HepG2 (cell line): ENCODE results near the gene KIF13A. TPM values are rescaled to one million over a fixed set of nuclear protein-coding genes. Genes with fewer than 3 reads are reported as not detected.

ENCODE experiments used
- ATAC-seq: fragments of 200-7000 bp; cut with Tn5 transposase; 3 replicates; pipeline ENCODE4 v1.9.1; 2020; ENCODE audit warnings: mild to moderate bottlenecking, moderate library complexity
- BruUV-seq: library from RNA; stranded (reverse); fragments of 400-500 nt; replicated peaks from 2 replicates; lab custom pipeline; 2021; lab: Mats Ljungman, UMichigan
- CTCF ChIA-PET: fragments of 300-600 bp; formaldehyde crosslinking; extraction: SDS; loops from one replicate; lab custom pipeline; 2021; ENCODE audit warnings: low total read pairs, inconsistent platforms, low intra/inter-chr PET ratio; lab: Yijun Ruan, JAX
- POLR2A ChIA-PET: fragments of 350-600 bp; sonication (Branson Sonifier 250); formaldehyde crosslinking; loops from one replicate; lab custom pipeline; 2020; ENCODE audit warnings: antibody characterized with exemption, inconsistent platforms; lab: Yijun Ruan, JAX
- DNase-seq: peaks from one replicate; pipeline ENCODE4 v3.0.0-alpha.2; 2015; ENCODE audit warnings: low spot score
- FAIRE-seq: peaks from 3 replicates; lab custom pipeline; 2011; peaks lifted over from hg19 to GRCh38; lab: Jason Lieb, UNC
- H2AFZ ChIP-seq: one replicate; pipeline ENCODE4 v1.6.1; 2011; ENCODE audit warnings: low read length, inconsistent platforms
- H3K27ac ChIP-seq: fragments of 300-600 bp; 3 replicates; pipeline ENCODE4 v1.8.0; 2011; ENCODE audit warnings: mixed run types, mild to moderate bottlenecking, mixed read lengths, low read length, inconsistent platforms; ENCODE audit not compliant: insufficient read depth; ENCODE audit errors: extremely low read length
- H3K27me3 ChIP-seq, 2 experiments: fragments of 200-600 bp in 1 of 2; 2 replicates in 1 of 2; 3 replicates in 1 of 2; pipeline versions ENCODE4 v1.6.0 to v1.8.0; 2011; ENCODE audit warnings: low read length in 2 of 2, mild to moderate bottlenecking in 2 of 2, moderate library complexity in 2 of 2, inconsistent platforms in 1 of 2; ENCODE audit not compliant: insufficient read depth in 2 of 2, control insufficient read depth in 1 of 2
- H3K36me3 ChIP-seq, 2 experiments: fragments of 200-600 bp in 1 of 2; replicated peaks in 1 of 2; 2 replicates in 1 of 2; 3 replicates in 1 of 2; pipeline versions ENCODE4 v1.5.1 to v1.8.0; 2011; ENCODE audit warnings: low read length in 2 of 2, inconsistent platforms in 1 of 2; ENCODE audit not compliant: insufficient read depth in 2 of 2, control insufficient read depth in 1 of 2
- H3K4me1 ChIP-seq: 2 replicates; pipeline ENCODE4 v1.5.1; 2012; ENCODE audit warnings: low read length, inconsistent platforms; ENCODE audit not compliant: insufficient read depth
- H3K4me2 ChIP-seq: 2 replicates; pipeline ENCODE4 v1.6.0; 2011; ENCODE audit warnings: low read depth, low read length, inconsistent platforms
- H3K4me3 ChIP-seq, 3 experiments: fragments of 200-600 bp in 1 of 3; sonication (generic), shearing (Covaris generic) in 1 of 3; replicated peaks in 1 of 3; 2 replicates each; pipeline ENCODE4 v1.5.1; 2011 to 2016; ENCODE audit warnings: low read length in 3 of 3, inconsistent platforms in 2 of 3, low read depth in 2 of 3, mild to moderate bottlenecking in 2 of 3, control low read depth in 1 of 3, mixed read lengths in 1 of 3; ENCODE audit not compliant: insufficient read depth in 1 of 3
- H3K79me2 ChIP-seq: one replicate; pipeline ENCODE4 v1.6.1; 2011; ENCODE audit warnings: low read length, inconsistent platforms; ENCODE audit not compliant: insufficient read depth
- H3K9ac ChIP-seq: 2 replicates; pipeline ENCODE4 v1.6.0; 2011; ENCODE audit warnings: mild to moderate bottlenecking, low read depth, low read length, inconsistent platforms; ENCODE audit not compliant: insufficient read depth
- H3K9me3 ChIP-seq: 2 replicates; pipeline ENCODE4 v1.5.1; 2012; ENCODE audit warnings: mild to moderate bottlenecking, low read length
- H4K20me1 ChIP-seq: 2 replicates; pipeline ENCODE4 v1.6.0; 2011; ENCODE audit warnings: inconsistent platforms, mild to moderate bottlenecking, low read length, moderate library complexity; ENCODE audit not compliant: insufficient read depth
- GABPA ChIP-seq, 2 experiments: IDR thresholded peaks; 2 replicates each; pipeline ENCODE4 v1.6.1; 2011 to 2016; ENCODE audit warnings: low read depth in 2 of 2, low read length in 1 of 2, missing biosample characterization in 1 of 2, missing genetic modification characterization in 1 of 2
- GRHL1 ChIP-seq: sonication (generic); formaldehyde crosslinking; conservative IDR thresholded peaks from 2 replicates; pipeline ENCODE4 v1.8.0; 2022; ENCODE audit warnings: missing genetic modification reagents
- HMG20A ChIP-seq: IDR thresholded peaks from 2 replicates; pipeline ENCODE4 v1.6.1; 2016; ENCODE audit warnings: borderline replicate concordance
- KLF12 ChIP-seq: sonication (generic); formaldehyde crosslinking; IDR thresholded peaks from 2 replicates; pipeline ENCODE4 v1.4.0; 2020; ENCODE audit warnings: missing genetic modification reagents, borderline replicate concordance
- NCOR1 ChIP-seq: fragments of 200-600 bp; sonication (generic); IDR thresholded peaks from 2 replicates; pipeline ENCODE4 v1.7.0; 2017; ENCODE audit warnings: antibody characterized with exemption, low read length, borderline replicate concordance
- POLR2AphosphoS5 ChIP-seq: IDR thresholded peaks from 2 replicates; pipeline ENCODE4 v1.6.1; 2012; ENCODE audit warnings: low read depth, low read length
- REPIN1 ChIP-seq: sonication (generic); formaldehyde crosslinking; IDR thresholded peaks from 2 replicates; pipeline ENCODE4 v1.8.0; 2022; ENCODE audit warnings: missing genetic modification reagents, low read depth, mild to moderate bottlenecking, borderline replicate concordance
- RFX1 ChIP-seq: fragments of 450-650 bp; IDR thresholded peaks from 2 replicates; pipeline ENCODE4 v1.6.1; 2017
- ZKSCAN8 ChIP-seq: IDR thresholded peaks from 2 replicates; pipeline ENCODE4 v1.6.1; 2016; ENCODE audit warnings: borderline replicate concordance, missing genetic modification reagents, missing compliant biosample characterization
- ZNF354B ChIP-seq: sonication (generic); formaldehyde crosslinking; IDR thresholded peaks from 2 replicates; pipeline ENCODE4 v1.8.0; 2022; ENCODE audit warnings: mild to moderate bottlenecking, missing genetic modification reagents
- ZNF598 ChIP-seq: sonication (generic); formaldehyde crosslinking; IDR thresholded peaks from 2 replicates; pipeline ENCODE4 v1.5.1; 2020; ENCODE audit warnings: mild to moderate bottlenecking, missing genetic modification reagents, borderline replicate concordance
- WGBS: methylation state at CpG from one replicate; pipeline ENCODE4 v1.1.6; 2017; ENCODE audit warnings: low lambda C conversion rate; 5-methylcytosine and 5-hydroxymethylcytosine counted together
- in situ Hi-C: cut with HindIII; loops from 2 replicates; pipeline ENCODE4 v1.10.0; 2017; ENCODE audit warnings: low pct_unique_long_range_greater_than_20kb; ENCODE audit not compliant: extremely low pct_ligation_motif_present
- intact Hi-C: fragments of 100-400 bp; cut with micrococcal nuclease; formaldehyde crosslinking; loops from one replicate; pipeline ENCODE4 v1.10.0; 2022; ENCODE audit not compliant: unreplicated experiment
- polyA plus RNA-seq, 8 experiments: library from polyadenylated mRNA; depleted of rRNA in 3 of 8; stranded (reverse) in 7 of 8; unstranded in 1 of 8; fragments of >200 nt; fragmentation: Illumina TruSeq in 4 of 8; extraction: Trizol in 4 of 8; gene quantifications; 2 replicates each; pipeline versions ENCODE4 v1.2.1 to v1.2.3, GENCODE V29; 2011 to 2016; ENCODE audit warnings: low read depth in 4 of 8, missing spikeins in 1 of 8, mixed read lengths in 1 of 8; ENCODE audit not compliant: insufficient read depth in 1 of 8
- total RNA-seq, 5 experiments: library from RNA; depleted of rRNA; stranded (reverse); fragments of >200 nt; fragmentation: Illumina TruSeq; extraction: Trizol; gene quantifications; 2 replicates each; pipeline ENCODE4 v1.2.3, GENCODE V29; 2016; ENCODE audit warnings: low read depth in 1 of 5

KIF13A gene
- total and polyA plus RNA-seq, 2 of the 13 experiments (the other 11 are each of a cell fraction or from before 2014, with no cell fraction given) = 21.1 to 37.2 TPM

DNA sequence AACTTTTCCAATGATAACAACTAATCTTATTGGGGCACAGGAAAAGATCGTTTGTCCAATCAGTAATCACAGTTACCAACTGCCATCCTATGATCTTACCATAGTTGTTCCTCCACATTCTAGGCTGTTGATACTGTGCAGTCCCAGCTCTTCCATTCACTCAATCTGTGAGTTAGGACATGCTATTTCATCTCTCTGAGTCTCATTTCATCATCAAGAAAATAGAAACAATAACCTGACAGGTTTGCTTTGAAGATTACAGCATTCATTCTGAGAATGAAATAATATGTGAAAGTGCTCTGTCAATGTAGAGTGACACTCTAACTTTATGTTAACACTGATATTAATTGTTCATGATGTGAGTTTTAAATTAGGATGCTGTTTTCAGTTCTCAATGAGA is 89.8 kb downstream of the KIF13A start:
- H4K20me1 ChIP-seq = no peaks in the 10 kb centered on the region; the same call in 1 of the 2 replicates
- DNase-seq = no peak
- peaks cover under 1% of the 10 kb centered on the region; the same call in 1 of the 2 replicates for H3K4me1 ChIP-seq
- BruUV-seq = no TSS peak
- 92% methylated on average over 1 of the region's 1 CpG for WGBS
- POLR2A ChIA-PET = no interaction called here
- ATAC-seq = no peak
- TF ChIP-seq ZNF354B (CRISPR knock-in tag) (no peak), REPIN1 (no peak), NCOR1 (no peak), HMG20A (no peak), RFX1 (no peak), ZNF598 (no peak), ZKSCAN8 (no peak), GABPA (IDR thresholded peaks at IDR 0.05; ENCODE audit: low read depth, low read length) (no peak), GABPA (CRISPR knock-in tag; IDR thresholded peaks at IDR 0.05; ENCODE audit: low read depth) (no peak), POLR2AphosphoS5 (no peak), KLF12 (CRISPR knock-in tag) (no peak), GRHL1 (no peak)
- in situ Hi-C loops = no loop called here
- no peak overlapping the region for H3K4me3 ChIP-seq
- H3K79me2 ChIP-seq = no peaks in the 10 kb centered on the region
- no peak overlapping the region for H3K9ac ChIP-seq
- no peaks in the 10 kb centered on the region for H3K27me3 ChIP-seq
- CTCF ChIA-PET = no interaction called here
- peaks cover 29% of the 10 kb centered on the region for H3K9me3 ChIP-seq
- no peak for FAIRE-seq
- peaks cover 9 to 26% of the 10 kb centered on the region in 2 experiments for H3K36me3 ChIP-seq
- H3K27ac ChIP-seq = no peak overlapping the region
- H2AFZ ChIP-seq = no peak overlapping the region
- no peak overlapping the region for H3K4me2 ChIP-seq
- intact Hi-C loops = no loop called here
